ENCODE data around the gene CDC14B.

DNA sequence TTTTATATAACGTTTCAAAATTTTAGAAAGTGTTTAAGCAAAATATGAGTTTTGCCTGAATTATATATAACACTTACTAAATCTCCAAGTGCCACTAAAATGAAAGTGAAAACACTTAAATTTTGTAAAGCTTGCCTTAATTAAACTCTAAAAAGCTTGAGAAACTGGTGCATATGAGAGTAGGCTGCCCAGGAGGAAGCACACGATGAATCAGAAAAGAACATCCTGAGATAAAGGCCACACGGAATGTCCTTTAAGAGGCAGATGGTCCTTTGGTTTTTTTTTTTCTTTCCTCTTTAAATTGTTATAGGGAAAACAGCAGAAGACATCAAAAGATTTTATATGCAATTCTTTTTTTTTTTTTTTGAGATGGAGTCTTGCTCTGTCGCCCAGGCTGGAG, 109.4 kb downstream of the CDC14B start:
- TF ChIP-seq, protein P1, sequence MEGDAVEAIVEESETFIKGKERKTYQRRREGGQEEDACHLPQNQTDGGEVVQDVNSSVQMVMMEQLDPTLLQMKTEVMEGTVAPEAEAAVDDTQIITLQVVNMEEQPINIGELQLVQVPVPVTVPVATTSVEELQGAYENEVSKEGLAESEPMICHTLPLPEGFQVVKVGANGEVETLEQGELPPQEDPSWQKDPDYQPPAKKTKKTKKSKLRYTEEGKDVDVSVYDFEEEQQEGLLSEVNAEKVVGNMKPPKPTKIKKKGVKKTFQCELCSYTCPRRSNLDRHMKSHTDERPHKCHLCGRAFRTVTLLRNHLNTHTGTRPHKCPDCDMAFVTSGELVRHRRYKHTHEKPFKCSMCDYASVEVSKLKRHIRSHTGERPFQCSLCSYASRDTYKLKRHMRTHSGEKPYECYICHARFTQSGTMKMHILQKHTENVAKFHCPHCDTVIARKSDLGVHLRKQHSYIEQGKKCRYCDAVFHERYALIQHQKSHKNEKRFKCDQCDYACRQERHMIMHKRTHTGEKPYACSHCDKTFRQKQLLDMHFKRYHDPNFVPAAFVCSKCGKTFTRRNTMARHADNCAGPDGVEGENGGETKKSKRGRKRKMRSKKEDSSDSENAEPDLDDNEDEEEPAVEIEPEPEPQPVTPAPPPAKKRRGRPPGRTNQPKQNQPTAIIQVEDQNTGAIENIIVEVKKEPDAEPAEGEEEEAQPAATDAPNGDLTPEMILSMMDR (IDR thresholded peaks at IDR 0.05), result no peak
- TF ChIP-seq EZH2phosphoT487 (IDR thresholded peaks at IDR 0.05) (no peak), EZH2 (IDR thresholded peaks at IDR 0.05) (no peak)
